Measurements from ENCODE around the gene MORF4L2.

- no peak for TF ChIP-seq CTCF (IDR thresholded peaks at IDR 0.05; ENCODE audit: low read depth, low read length, missing input control)
- no peak for TF ChIP-seq TAF1 (conservative IDR thresholded peaks at IDR 0.05)
- no peak for TF ChIP-seq MAX (IDR thresholded peaks at IDR 0.05)
- no peak for TF ChIP-seq REST (IDR thresholded peaks at IDR 0.05)
- no peak for TF ChIP-seq RAD21 (IDR thresholded peaks at IDR 0.05)
- no peak for TF ChIP-seq JUND (IDR thresholded peaks at IDR 0.05)
- no peak for TF ChIP-seq RXRA (IDR thresholded peaks at IDR 0.05)
- TF ChIP-seq YY1 (IDR thresholded peaks at IDR 0.05), result no peak
- no peak for TF ChIP-seq SP1 (IDR thresholded peaks at IDR 0.05)
- no peak for TF ChIP-seq ATF3 (IDR thresholded peaks at IDR 0.05)
- no peak for TF ChIP-seq NR2F2 (IDR thresholded peaks at IDR 0.05)
- TF ChIP-seq EGR1 (IDR thresholded peaks at IDR 0.05; ENCODE audit: low read depth in 2 of 2), result no peak
These were observed 40.6 kb upstream of the MORF4L2 start for GRCh38 chrX:103727115-103727514.

All from liver (tissue), 3 donors.